SU-DHL-6 (cell line): Measurements from ENCODE around the gene EPB41L5.

Experiments used
- H2AFZ ChIP-seq: fragments of 200-600 bp; sonication (generic); 2 replicates; pipeline ENCODE4 v1.6.1; 2014; ENCODE audit warnings: low read depth, mild to moderate bottlenecking, moderate library complexity, mixed read lengths, antibody characterized with exemption, low read length; ENCODE audit not compliant: severe bottlenecking
- H3F3A ChIP-seq: fragments of 200-600 bp; shearing (Covaris generic); 2 replicates; pipeline ENCODE4 v1.6.0; 2016; ENCODE audit warnings: antibody characterized with exemption, mild to moderate bottlenecking; ENCODE audit not compliant: insufficient read depth
- H3K27ac ChIP-seq: fragments of 200-600 bp; sonication (generic); 2 replicates; pipeline ENCODE4 v1.5.1; 2016; ENCODE audit warnings: low read depth, mild to moderate bottlenecking, low read length, moderate library complexity, mixed read lengths
- H3K27me3 ChIP-seq: fragments of 200-600 bp; sonication (generic), shearing (Covaris generic); 2 replicates; pipeline ENCODE4 v1.6.0; 2014; ENCODE audit warnings: mild to moderate bottlenecking, low read length
- H3K36me3 ChIP-seq: fragments of 200-600 bp; sonication (generic); 2 replicates; pipeline ENCODE4 v1.6.1; 2014; ENCODE audit warnings: mild to moderate bottlenecking, low read length, mixed read lengths
- H3K4me2 ChIP-seq: fragments of 300-600, 200-600 bp; shearing (Covaris generic), sonication (generic); 2 replicates; pipeline ENCODE4 v1.6.0; 2014; ENCODE audit warnings: low read length, low read depth, mild to moderate bottlenecking; ENCODE audit not compliant: poor library complexity, severe bottlenecking
- H3K4me3 ChIP-seq: fragments of 200-600 bp; sonication (generic); 2 replicates; pipeline ENCODE4 v1.5.1; 2014; ENCODE audit warnings: antibody characterized with exemption, low read length, mild to moderate bottlenecking, mixed read lengths; ENCODE audit not compliant: insufficient read depth, poor library complexity, severe bottlenecking
- H3K79me2 ChIP-seq: fragments of 200-600 bp; sonication (generic); 2 replicates; pipeline ENCODE4 v1.6.1; 2014; ENCODE audit warnings: mild to moderate bottlenecking, low read length, moderate library complexity; ENCODE audit not compliant: insufficient read depth
- H3K9ac ChIP-seq: fragments of 200-600 bp; sonication (generic); 2 replicates; pipeline ENCODE4 v1.7.0; 2014; ENCODE audit warnings: mild to moderate bottlenecking, low read length
- H3K9me2 ChIP-seq: fragments of 200-600 bp; sonication (generic); replicated peaks from 2 replicates; pipeline ENCODE4 v1.6.1; 2014; ENCODE audit warnings: low read length; ENCODE audit not compliant: insufficient read depth
- H3K9me3 ChIP-seq: fragments of 200-600 bp; sonication (generic); 2 replicates; pipeline ENCODE4 v1.6.1; 2014; ENCODE audit warnings: low read length, mixed read lengths; ENCODE audit not compliant: insufficient read depth
- H4K20me1 ChIP-seq: fragments of 200-600 bp; sonication (generic); 2 replicates; pipeline ENCODE4 v1.6.1; 2014; ENCODE audit warnings: low read depth, mild to moderate bottlenecking, antibody characterized with exemption, low read length, moderate library complexity, mixed read lengths
- EZH2phosphoT487 ChIP-seq: fragments of 200-600 bp; sonication (generic), shearing (Covaris generic); conservative IDR thresholded peaks from 2 replicates; pipeline ENCODE4 v1.6.1; 2018; ENCODE audit warnings: mild to moderate bottlenecking, antibody characterized with exemption, low read length, moderate library complexity, mixed read lengths
- TF ChIP-seq, protein P1 (sequence below): fragments of 200-600 bp; sonication (generic); IDR thresholded peaks from one replicate; pipeline ENCODE4 v1.5.1; 2017; ENCODE audit warnings: antibody characterized with exemption, mild to moderate bottlenecking, low read length, moderate library complexity; ENCODE audit not compliant: insufficient read depth, poor library complexity, severe bottlenecking

EPB41L5 gene

DNA sequence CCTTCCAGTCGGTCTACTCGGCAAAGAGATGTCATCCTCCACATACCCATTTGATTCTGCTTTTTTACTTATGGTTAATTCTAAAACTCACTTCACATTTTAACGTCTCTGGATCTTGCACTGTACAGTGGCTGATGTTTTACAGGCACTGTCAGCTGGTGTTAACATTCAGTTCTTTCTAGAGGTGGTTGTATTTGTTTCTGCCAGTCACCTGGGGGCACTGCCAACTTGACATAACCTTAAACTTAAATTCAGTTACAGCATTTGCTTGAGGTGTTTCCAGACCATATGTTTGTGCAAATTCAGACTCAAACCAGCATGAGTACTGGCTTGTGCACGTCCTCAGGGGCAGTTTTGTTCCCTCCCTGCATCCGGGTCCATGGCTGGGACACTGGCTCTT lies 215.6 kb downstream of the EPB41L5 start:
- Histone ChIP-seq H2AFZ (no peak overlapping the region), H3K27me3 (no peaks in the 10 kb centered on the region), H4K20me1 (no peaks in the 10 kb centered on the region), H3K79me2 (no peaks in the 10 kb centered on the region), H3K9me2 (no peaks in the 10 kb centered on the region), H3K27ac (no peak overlapping the region), H3K4me2 (no peak overlapping the region), H3F3A (no peaks in the 10 kb centered on the region), H3K9ac (no peak overlapping the region), H3K4me3 (no peak overlapping the region), H3K9me3 (no peaks in the 10 kb centered on the region), H3K36me3 (no peaks in the 10 kb centered on the region)
- TF ChIP-seq, protein P1, sequence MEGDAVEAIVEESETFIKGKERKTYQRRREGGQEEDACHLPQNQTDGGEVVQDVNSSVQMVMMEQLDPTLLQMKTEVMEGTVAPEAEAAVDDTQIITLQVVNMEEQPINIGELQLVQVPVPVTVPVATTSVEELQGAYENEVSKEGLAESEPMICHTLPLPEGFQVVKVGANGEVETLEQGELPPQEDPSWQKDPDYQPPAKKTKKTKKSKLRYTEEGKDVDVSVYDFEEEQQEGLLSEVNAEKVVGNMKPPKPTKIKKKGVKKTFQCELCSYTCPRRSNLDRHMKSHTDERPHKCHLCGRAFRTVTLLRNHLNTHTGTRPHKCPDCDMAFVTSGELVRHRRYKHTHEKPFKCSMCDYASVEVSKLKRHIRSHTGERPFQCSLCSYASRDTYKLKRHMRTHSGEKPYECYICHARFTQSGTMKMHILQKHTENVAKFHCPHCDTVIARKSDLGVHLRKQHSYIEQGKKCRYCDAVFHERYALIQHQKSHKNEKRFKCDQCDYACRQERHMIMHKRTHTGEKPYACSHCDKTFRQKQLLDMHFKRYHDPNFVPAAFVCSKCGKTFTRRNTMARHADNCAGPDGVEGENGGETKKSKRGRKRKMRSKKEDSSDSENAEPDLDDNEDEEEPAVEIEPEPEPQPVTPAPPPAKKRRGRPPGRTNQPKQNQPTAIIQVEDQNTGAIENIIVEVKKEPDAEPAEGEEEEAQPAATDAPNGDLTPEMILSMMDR, result no peak
- no peak for TF ChIP-seq EZH2phosphoT487
